Measurements from ENCODE around the gene RPRD1A.
A peak's percentile ranks its signal among the peaks of the same experiment; 100 is the strongest.

RPRD1A gene

GRCh38 chr18:35964319-35964718, 103.0 kb downstream of the RPRD1A start:
- H3K27ac ChIP-seq = no peak overlapping the region
- H3K4me3 ChIP-seq = no peak overlapping the region
- H3K9ac ChIP-seq (ENCODE audit: insufficient read length) = no peak overlapping the region
- no peak for TF ChIP-seq EZH2 (IDR thresholded peaks at IDR 0.05)
- TF ChIP-seq FOXP2 (optimal IDR thresholded peaks at IDR 0.05; ENCODE audit: control extremely low read depth, extremely low read length, insufficient read depth) = no peak
- no peak for TF ChIP-seq POLR2AphosphoS5 (IDR thresholded peaks at IDR 0.05; ENCODE audit: borderline replicate concordance, low read depth, low read length)
- no peaks in the 10 kb centered on the region for H3K36me3 ChIP-seq (ENCODE audit: insufficient read depth, low read length)
- DNase-seq (ENCODE audit: low read depth, low spot score) = no peak
- H3K9me3 ChIP-seq (ENCODE audit: low read depth, low read length) = no peaks in the 10 kb centered on the region

- Histone ChIP-seq H3K36me3 (ENCODE audit: insufficient read depth, low read length) (no peaks in the 10 kb centered on the region), H3K9me3 (ENCODE audit: low read depth, low read length) (no peaks in the 10 kb centered on the region), H3K9ac (ENCODE audit: insufficient read length) (no peak overlapping the region), H3K4me3 (no peak overlapping the region), H3K27ac (no peak overlapping the region)
- TF ChIP-seq POLR2AphosphoS5 (IDR thresholded peaks at IDR 0.05; ENCODE audit: borderline replicate concordance, low read depth, low read length) = no peak
- no peak for TF ChIP-seq EZH2 (IDR thresholded peaks at IDR 0.05)
- TF ChIP-seq FOXP2 (optimal IDR thresholded peaks at IDR 0.05; ENCODE audit: control extremely low read depth, extremely low read length, insufficient read depth) = no peak
- no peak for DNase-seq (ENCODE audit: low read depth, low spot score)
Measured at GRCh38 chr18:35962320-35962719, 105.0 kb downstream of the RPRD1A start.

GRCh38 chr18:35956226-35956625, 111.1 kb downstream of the RPRD1A start:
- Histone ChIP-seq H3K9me3 (ENCODE audit: low read depth, low read length) (no peaks in the 10 kb centered on the region), H3K36me3 (ENCODE audit: insufficient read depth, low read length) (no peaks in the 10 kb centered on the region), H3K27ac (no peak overlapping the region), H3K4me3 (no peak overlapping the region), H3K9ac (ENCODE audit: insufficient read length) (no peak overlapping the region)
- DNase-seq (ENCODE audit: low read depth, low spot score) = no peak
- TF ChIP-seq FOXP2 (optimal IDR thresholded peaks at IDR 0.05; ENCODE audit: control extremely low read depth, extremely low read length, insufficient read depth) (no peak), POLR2AphosphoS5 (IDR thresholded peaks at IDR 0.05; ENCODE audit: borderline replicate concordance, low read depth, low read length) (no peak), EZH2 (IDR thresholded peaks at IDR 0.05) (no peak)

- H3K27ac ChIP-seq = no peak overlapping the region
- no peaks in the 10 kb centered on the region for H3K36me3 ChIP-seq (ENCODE audit: insufficient read depth, low read length)
- no peak for DNase-seq (ENCODE audit: low read depth, low spot score)
- H3K4me3 ChIP-seq = no peak overlapping the region
- no peak for TF ChIP-seq POLR2AphosphoS5 (IDR thresholded peaks at IDR 0.05; ENCODE audit: borderline replicate concordance, low read depth, low read length)
- no peak for TF ChIP-seq EZH2 (IDR thresholded peaks at IDR 0.05)
- no peak for TF ChIP-seq FOXP2 (optimal IDR thresholded peaks at IDR 0.05; ENCODE audit: control extremely low read depth, extremely low read length, insufficient read depth)
- no peaks in the 10 kb centered on the region for H3K9me3 ChIP-seq (ENCODE audit: low read depth, low read length)
- no peak overlapping the region for H3K9ac ChIP-seq (ENCODE audit: insufficient read length)
Measured at GRCh38 chr18:35953688-35954087, 113.7 kb downstream of the RPRD1A start.

GRCh38 chr18:35950628-35950982, 116.8 kb downstream of the RPRD1A start:
- Histone ChIP-seq H3K27ac (no peak overlapping the region), H3K4me3 (peak overlapping the region; percentile 73), H3K36me3 (ENCODE audit: insufficient read depth, low read length) (no peaks in the 10 kb centered on the region), H3K9ac (ENCODE audit: insufficient read length) (no peak overlapping the region), H3K9me3 (ENCODE audit: low read depth, low read length) (no peaks in the 10 kb centered on the region)
- DNase-seq (ENCODE audit: low read depth, low spot score) = no peak
- TF ChIP-seq EZH2 (IDR thresholded peaks at IDR 0.05) (no peak), POLR2AphosphoS5 (IDR thresholded peaks at IDR 0.05; ENCODE audit: borderline replicate concordance, low read depth, low read length) (no peak), FOXP2 (optimal IDR thresholded peaks at IDR 0.05; ENCODE audit: control extremely low read depth, extremely low read length, insufficient read depth) (no peak)

GRCh38 chr18:35949903-35950627, 117.3 kb downstream of the RPRD1A start:
- DNase-seq (ENCODE audit: low read depth, low spot score) = no peak
- Histone ChIP-seq H3K9me3 (ENCODE audit: low read depth, low read length) (no peaks in the 10 kb centered on the region), H3K9ac (ENCODE audit: insufficient read length) (no peak overlapping the region), H3K27ac (no peak overlapping the region), H3K4me3 (peak overlapping the region; percentile 73), H3K36me3 (ENCODE audit: insufficient read depth, low read length) (no peaks in the 10 kb centered on the region)
- TF ChIP-seq POLR2AphosphoS5 (IDR thresholded peaks at IDR 0.05; ENCODE audit: borderline replicate concordance, low read depth, low read length) = no peak
- no peak for TF ChIP-seq EZH2 (IDR thresholded peaks at IDR 0.05)
- no peak for TF ChIP-seq FOXP2 (optimal IDR thresholded peaks at IDR 0.05; ENCODE audit: control extremely low read depth, extremely low read length, insufficient read depth)

- H3K9ac ChIP-seq (ENCODE audit: insufficient read length) = no peak overlapping the region
- no peak for DNase-seq (ENCODE audit: low read depth, low spot score)
Measured at GRCh38 chr18:35949090-35949489, 118.3 kb downstream of the RPRD1A start.

GRCh38 chr18:35948080-35948479, 119.3 kb downstream of the RPRD1A start:
- H3K27ac ChIP-seq = no peak overlapping the region
- no peaks in the 10 kb centered on the region for H3K9me3 ChIP-seq (ENCODE audit: low read depth, low read length)
- TF ChIP-seq EZH2 (IDR thresholded peaks at IDR 0.05) = no peak
- TF ChIP-seq POLR2AphosphoS5 (IDR thresholded peaks at IDR 0.05; ENCODE audit: borderline replicate concordance, low read depth, low read length) = no peak
- TF ChIP-seq FOXP2 (optimal IDR thresholded peaks at IDR 0.05; ENCODE audit: control extremely low read depth, extremely low read length, insufficient read depth) = no peak
- H3K9ac ChIP-seq (ENCODE audit: insufficient read length) = no peak overlapping the region
- DNase-seq (ENCODE audit: low read depth, low spot score) = no peak
- H3K36me3 ChIP-seq (ENCODE audit: insufficient read depth, low read length) = no peaks in the 10 kb centered on the region
- no peak overlapping the region for H3K4me3 ChIP-seq

More at GRCh38 chr18:35949090-35949489, 118.3 kb downstream of the RPRD1A start:
- Histone ChIP-seq H3K9me3 (ENCODE audit: low read depth, low read length) (no peaks in the 10 kb centered on the region), H3K27ac (no peak overlapping the region), H3K4me3 (no peak overlapping the region), H3K36me3 (ENCODE audit: insufficient read depth, low read length) (no peaks in the 10 kb centered on the region)
- TF ChIP-seq EZH2 (IDR thresholded peaks at IDR 0.05) (no peak), POLR2AphosphoS5 (IDR thresholded peaks at IDR 0.05; ENCODE audit: borderline replicate concordance, low read depth, low read length) (no peak), FOXP2 (optimal IDR thresholded peaks at IDR 0.05; ENCODE audit: control extremely low read depth, extremely low read length, insufficient read depth) (no peak)

GRCh38 chr18:35942661-35943060, 124.7 kb downstream of the RPRD1A start:
- no peak overlapping the region for H3K27ac ChIP-seq
- no peak for DNase-seq (ENCODE audit: low read depth, low spot score)
- no peak overlapping the region for H3K9ac ChIP-seq (ENCODE audit: insufficient read length)

More at GRCh38 chr18:35942661-35943060, 124.7 kb downstream of the RPRD1A start:
- TF ChIP-seq FOXP2 (optimal IDR thresholded peaks at IDR 0.05; ENCODE audit: control extremely low read depth, extremely low read length, insufficient read depth) (no peak), EZH2 (IDR thresholded peaks at IDR 0.05) (no peak), POLR2AphosphoS5 (IDR thresholded peaks at IDR 0.05; ENCODE audit: borderline replicate concordance, low read depth, low read length) (no peak)
- Histone ChIP-seq H3K4me3 (no peak overlapping the region), H3K9me3 (ENCODE audit: low read depth, low read length) (no peaks in the 10 kb centered on the region), H3K36me3 (ENCODE audit: insufficient read depth, low read length) (no peaks in the 10 kb centered on the region)

Measured in SK-N-MC (cell line).